SH-SY5Y (cell line): ENCODE measurements around the gene SLC16A11.

Source experiments
- GATA2 ChIP-seq: IDR thresholded peaks from 2 replicates; pipeline ENCODE4 v1.6.1; 2011; ENCODE audit warnings: mild to moderate bottlenecking, low read depth, low read length
- GATA3 ChIP-seq: IDR thresholded peaks from 2 replicates; pipeline ENCODE4 v1.6.1; 2011; ENCODE audit warnings: low read depth, mild to moderate bottlenecking, low read length, moderate library complexity

DNA sequence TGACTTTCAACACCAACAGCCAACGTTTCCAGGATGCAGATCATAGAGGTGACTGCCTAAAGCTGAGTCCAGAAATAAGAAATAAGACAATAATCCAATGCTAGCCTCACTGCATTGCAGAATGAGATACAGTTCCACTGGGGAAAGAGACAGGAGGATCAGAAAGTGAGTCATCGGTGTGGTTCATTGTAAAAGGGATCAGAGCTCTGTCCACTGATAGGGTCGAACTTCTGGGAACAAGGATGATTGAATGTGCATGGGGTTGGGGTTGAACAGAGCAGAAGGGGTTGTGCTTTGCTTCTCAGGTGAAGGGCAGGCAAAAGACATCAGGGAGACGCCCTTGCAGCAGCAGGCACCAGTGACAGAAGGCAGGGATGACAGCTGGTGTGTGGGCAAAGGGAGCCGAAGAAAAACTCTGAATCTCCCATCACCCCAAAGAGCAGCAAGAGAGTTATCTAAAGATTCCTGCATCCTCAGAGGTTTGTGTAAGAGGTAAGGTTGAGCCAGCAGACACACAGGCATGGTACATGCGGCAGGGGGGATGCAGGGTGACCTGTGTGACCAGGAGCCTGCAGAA is 19.7 kb upstream of the SLC16A11 start:
- TF ChIP-seq GATA2 = no peak
- no peak for TF ChIP-seq GATA3
